ENCODE measurements around the gene FRZB.
A peak's percentile ranks its signal among the peaks of the same experiment; 100 is the strongest.

Gene FRZB

GRCh38 chr2:182845794-182846417 lies 20.5 kb downstream of the FRZB start:
- no peak for DNase-seq (ENCODE audit: low read depth)

- DNase-seq (ENCODE audit: low read depth): no peak
Observed at GRCh38 chr2:182836451-182836850, 30.0 kb downstream of the FRZB start.

DNA sequence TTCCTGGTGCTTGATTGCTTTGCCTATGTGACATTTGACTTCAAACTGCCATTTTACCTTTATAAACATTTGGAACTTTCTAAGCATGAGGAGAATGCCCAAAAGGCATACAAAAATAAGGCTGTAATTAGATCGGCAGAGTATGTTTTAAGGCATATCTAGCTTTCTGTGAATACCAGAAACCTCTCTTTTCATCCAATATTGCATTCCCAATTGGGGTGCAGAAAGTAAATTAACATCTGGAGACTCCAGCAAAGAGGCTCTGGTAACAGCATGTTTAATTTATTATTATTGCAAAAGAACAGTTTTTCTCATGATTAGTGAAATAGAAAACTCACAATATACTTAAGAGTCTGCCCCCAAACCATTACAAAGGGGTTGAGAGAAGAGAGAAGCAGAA lies 32.1 kb downstream of the FRZB start:
- no peak for DNase-seq (ENCODE audit: low read depth)

DNA sequence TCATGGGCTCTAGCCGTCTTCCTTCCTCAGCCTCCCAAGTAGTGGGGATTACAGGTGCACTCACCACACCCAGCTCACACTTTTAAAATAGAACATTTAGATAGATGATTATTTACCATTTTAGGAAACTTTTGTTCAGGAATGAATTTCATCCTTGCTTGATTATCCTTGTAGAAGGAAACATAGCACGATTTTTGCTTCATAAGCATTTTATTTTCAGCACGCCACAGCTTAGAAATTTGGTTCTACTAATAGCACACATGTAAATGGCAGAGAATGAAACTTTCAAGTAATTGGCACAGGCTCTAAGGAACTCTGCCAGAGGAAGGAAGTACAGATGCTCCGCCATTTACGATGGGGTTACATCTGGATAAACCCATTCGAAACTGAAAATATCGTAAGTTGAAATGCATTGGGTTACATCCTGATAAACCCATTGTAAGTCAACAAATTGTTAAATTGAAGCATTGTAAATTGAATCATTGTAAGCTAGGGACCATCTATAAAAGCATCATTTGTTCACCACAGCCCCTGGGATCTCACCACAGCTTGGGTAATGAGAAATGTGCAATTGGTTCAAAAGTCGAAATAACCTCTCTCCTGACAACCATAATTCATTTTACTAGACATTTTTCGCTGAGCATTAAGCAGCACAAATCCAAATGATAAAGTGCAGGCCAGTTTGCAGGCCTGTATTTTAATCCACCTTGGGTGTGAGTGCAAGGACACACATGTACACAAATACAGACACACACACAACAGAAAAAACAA lies 33.2 kb downstream of the FRZB start:
- DNase-seq (ENCODE audit: low read depth): no peak

DNA sequence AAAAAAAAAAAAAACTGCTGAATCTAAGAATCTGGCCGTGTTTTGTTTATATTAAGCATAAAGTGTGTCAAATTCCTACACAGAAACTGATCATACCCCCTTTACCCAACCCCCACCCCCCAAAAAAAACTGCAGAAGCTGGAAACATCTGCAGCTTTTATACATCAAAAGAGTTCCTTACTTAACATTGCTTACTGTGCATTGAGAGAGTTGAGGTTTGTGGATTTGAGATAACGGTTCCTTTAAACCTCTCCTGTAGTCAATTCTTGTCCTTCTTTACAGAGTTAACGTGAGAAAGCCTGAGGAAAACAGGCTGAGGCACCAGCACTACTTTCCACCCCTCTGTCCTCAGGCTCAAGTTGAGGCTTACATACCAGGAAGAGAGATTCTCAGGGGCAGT lies 34.5 kb downstream of the FRZB start:
- no peak for DNase-seq (ENCODE audit: low read depth)

DNA sequence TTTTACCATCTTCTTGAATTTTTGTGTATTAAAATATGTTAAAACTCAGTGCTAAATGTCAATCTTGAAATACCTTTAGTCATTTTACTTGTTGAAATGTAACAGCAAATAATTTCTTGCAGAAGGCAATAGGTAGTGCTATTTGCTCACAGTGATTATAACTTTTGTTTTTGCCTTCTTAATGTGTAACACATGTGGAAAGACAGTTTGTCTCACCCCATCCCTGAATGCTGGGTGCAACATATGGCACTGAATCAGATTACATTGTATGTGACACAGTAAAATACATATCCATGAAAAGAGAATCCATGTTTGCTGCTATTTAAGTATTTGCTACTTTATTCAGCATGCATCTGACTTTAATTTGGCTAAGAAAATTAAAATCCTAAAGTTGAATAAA lies 35.3 kb downstream of the FRZB start:
- DNase-seq (ENCODE audit: low read depth): no peak

- DNase-seq (ENCODE audit: low read depth): no peak
Observed at GRCh38 chr2:182827182-182827879, 39.1 kb downstream of the FRZB start.

DNA sequence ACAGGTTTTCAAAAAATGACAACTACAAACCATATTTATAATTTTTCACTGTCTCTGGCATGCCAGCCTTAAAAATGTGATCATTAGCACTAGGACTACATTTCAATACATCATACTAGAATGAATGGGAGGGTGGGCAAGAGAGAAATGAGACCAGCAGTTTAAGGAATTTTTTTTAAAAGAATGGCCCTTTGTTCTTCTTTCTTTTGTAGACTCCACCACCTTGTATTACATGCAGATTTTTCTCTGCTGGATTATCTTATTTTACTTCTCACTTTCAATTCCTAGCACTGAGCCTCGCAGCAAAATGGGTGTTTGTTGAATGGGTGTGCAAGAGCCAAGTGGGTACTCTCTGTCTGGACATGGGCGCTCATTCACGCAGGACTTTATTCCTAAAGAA lies 39.9 kb downstream of the FRZB start:
- no peak for DNase-seq (ENCODE audit: low read depth)

- DNase-seq (ENCODE audit: low read depth): no peak
Observed at GRCh38 chr2:182826064-182826463, 40.4 kb downstream of the FRZB start.

GRCh38 chr2:182824767-182825158 lies 41.7 kb downstream of the FRZB start:
- no peak for DNase-seq (ENCODE audit: low read depth)

- no peak for DNase-seq (ENCODE audit: low read depth)
Observed at GRCh38 chr2:182824056-182824766, 42.2 kb downstream of the FRZB start.

- DNase-seq (ENCODE audit: low read depth): no peak
Observed at GRCh38 chr2:182822733-182823132, 43.7 kb downstream of the FRZB start.

- no peak for DNase-seq (ENCODE audit: low read depth)
Observed at GRCh38 chr2:182821182-182821581, 45.3 kb downstream of the FRZB start.

- no peak for DNase-seq (ENCODE audit: low read depth)
Observed at GRCh38 chr2:182819412-182819811, 47.0 kb downstream of the FRZB start.

DNA sequence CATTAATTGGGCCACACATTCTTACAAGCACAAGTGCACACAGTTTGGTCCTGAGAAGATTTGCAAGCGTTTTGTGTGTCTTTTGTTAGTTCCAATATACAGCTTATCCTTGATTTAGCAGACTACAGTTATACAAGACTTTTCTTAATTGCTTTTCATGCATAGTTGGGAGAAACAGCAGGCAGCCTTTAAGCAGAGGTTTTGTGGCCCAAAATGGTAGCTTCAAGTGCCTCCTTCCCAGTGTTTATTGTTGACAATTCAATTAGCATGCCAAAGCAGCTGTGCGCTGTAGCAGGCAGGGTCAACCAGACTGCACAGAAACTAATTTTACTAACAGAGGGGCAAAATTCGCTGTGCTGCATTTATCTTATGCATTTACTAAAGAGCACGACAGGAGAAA lies 47.5 kb downstream of the FRZB start:
- DNase-seq (ENCODE audit: low read depth): no peak

GRCh38 chr2:182818501-182818900 lies 47.9 kb downstream of the FRZB start:
- DNase-seq (ENCODE audit: low read depth): no peak

DNA sequence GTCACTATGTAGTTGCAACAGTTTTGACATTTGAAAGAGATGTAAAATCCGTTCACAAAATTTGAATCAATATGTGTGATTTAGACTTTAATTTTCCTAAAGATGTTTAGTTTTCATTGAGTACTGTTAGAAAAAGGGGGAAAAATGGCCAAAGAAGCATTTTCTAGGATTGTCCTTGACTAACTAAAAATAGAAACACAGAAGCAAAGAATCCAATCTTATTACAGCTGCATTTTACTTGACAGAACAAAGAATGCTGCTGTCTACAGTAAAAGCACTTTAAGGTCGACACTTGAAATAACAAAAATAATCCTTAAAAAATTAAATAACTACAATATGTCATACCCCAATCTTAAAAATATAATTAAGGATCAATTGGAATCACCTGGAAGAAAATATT lies 48.9 kb downstream of the FRZB start:
- DNase-seq (ENCODE audit: low read depth): no peak

GRCh38 chr2:182816866-182817265 lies 49.6 kb downstream of the FRZB start:
- DNase-seq (ENCODE audit: low read depth): peak; percentile 8

- DNase-seq (ENCODE audit: low read depth): no peak
Observed at GRCh38 chr2:182814804-182815203, 51.6 kb downstream of the FRZB start.

DNA sequence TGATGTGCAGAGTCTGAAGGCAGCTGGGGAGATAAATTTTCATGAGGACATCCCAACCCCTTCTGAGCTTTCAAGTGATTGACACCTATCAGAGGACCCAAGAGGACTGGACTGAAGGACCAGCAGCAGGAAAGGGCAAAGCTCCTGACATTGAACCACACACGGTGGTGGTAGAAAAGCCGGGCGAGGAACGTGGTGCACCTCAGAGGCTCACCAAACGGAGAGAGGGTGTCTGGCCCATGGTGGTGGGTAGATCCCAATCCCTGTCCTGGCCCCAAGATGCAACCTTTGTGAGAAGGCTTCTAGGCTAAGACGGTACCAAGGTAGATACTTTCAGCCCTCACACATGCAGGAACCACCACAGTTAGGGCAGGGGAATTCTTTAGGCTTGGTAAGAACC lies 52.1 kb downstream of the FRZB start:
- no peak for DNase-seq (ENCODE audit: low read depth)

GRCh38 chr2:182810087-182810486 lies 56.4 kb downstream of the FRZB start:
- DNase-seq (ENCODE audit: low read depth): no peak

- no peak for DNase-seq (ENCODE audit: low read depth)
Observed at GRCh38 chr2:182807319-182807718, 59.1 kb downstream of the FRZB start.

DNA sequence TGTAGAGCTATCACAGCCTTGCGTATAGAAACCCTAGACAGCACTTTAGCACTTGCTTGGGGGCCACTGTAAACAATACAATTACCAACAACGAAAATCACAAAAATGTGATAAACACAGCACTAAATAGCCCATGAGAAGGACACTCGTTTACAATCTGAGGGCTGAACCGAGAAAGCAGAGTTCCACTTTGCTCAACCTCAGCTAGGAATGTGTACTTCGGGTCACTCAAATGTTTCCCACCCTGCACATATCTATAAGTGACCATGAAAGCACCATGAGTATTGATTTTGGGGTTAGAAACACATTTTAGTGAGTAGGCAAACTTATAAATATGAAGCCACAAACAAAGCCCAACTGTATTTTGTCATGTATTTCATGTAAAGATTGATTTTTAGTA lies 62.3 kb downstream of the FRZB start:
- no peak for DNase-seq (ENCODE audit: low read depth)
